Activated CD4-positive, alpha-beta T cell treated with anti-CD3 and anti-CD28 coated beads for 4 hours (primary cell): ENCODE data around the gene THRB.

Source experiments
- DNase-seq, 2 donors: peaks; one replicate each; pipeline ENCODE4 v3.0.0-alpha.2; 2020

Gene THRB

GRCh38 chr3:24494618-24495325 lies at the start of gene THRB:
TSS of gene THRB (minus strand) at chr3:24494850.
- DNase-seq, result no peak

DNA sequence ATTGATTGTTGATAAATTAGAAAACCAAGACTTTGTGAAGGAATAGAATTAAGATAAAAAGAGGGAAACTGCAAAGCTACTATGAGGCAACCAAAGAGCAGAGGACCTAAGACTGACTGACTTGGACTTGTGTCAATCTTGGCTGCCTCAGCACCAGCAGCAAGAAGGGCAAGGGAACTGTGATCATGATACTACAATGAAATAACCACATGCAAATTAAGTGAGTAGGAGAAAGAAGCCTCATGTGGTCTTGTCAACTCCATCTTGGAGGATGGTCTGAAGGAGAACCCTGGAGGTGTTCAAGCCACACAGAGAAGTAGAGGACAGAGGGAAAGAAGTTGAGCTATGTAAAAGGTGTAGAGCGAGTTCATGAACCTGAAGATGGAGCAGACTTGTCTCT lies 47.3 kb upstream of the THRB start:
- DNase-seq, result no peak

DNA sequence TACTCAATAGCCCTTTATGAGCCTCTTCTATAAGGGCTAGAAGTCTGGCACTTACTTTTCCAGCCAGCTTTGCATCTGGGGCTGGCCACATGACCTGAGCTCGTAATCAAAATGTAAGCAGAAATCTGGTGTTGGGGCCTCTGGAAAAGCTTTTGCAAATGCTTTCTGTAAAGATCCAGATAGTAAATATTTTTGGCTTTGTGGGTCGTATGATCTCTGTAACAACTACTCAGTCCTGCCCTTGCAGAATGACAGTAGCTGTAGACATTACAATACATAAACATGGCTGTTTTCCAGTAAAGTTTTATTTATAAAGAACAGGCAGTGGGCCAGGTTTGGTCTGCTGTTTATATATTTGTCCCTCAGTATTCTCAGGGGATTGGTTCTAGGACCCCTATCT lies 46.2 kb upstream of the THRB start:
- no peak for DNase-seq

DNA sequence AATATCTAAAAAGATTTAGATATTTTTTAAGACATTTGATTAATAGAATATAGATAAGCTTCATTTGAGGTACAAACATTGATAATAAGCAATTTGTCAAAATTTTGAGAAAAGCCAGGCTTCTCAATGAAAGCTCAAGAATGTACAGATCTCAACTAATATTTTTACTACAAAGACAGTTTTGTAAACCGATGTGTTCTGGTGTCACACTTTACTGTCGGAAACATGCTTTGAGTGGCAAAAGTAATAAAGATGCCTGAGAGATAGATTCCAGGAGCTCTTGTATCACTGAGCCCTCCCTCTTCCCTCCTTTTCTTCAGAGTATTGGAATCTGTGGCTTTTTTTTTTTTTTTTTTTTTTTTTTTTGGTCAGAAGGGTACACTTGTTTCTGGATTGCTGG lies 45.0 kb upstream of the THRB start:
- no peak for DNase-seq

- no peak for DNase-seq
These were observed 44.2 kb upstream of the THRB start for GRCh38 chr3:24538891-24539290.

DNA sequence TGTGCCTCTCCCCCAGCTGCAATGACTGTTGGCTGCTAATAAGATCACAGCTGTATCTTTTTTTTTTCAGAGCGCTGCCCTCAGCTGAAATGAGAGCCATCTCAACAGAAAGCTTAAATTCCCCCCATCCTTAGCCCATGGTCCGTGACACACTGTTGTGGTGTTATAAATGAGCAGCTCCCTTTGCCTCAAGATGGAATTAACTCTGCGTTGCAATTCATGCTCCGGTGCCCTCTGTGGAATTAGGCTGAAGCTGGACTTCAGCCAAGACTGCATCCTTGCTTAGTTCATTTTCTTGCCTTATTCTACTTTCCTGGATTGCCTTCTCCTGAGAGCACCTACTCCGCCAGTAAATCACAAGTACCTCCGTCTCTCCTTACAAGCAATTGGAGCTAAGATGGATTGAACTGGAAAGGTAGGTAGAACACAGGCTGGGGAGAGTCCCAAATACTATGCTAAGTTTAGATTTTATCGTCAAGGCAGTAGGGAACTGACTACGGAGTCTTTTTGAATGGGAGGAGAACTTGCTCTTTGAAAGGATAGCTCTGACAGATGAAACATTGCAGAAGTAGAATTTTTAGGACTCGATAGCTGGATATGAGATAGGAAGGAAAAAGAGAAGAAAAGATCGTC lies 39.0 kb upstream of the THRB start:
- DNase-seq, result no peak

DNA sequence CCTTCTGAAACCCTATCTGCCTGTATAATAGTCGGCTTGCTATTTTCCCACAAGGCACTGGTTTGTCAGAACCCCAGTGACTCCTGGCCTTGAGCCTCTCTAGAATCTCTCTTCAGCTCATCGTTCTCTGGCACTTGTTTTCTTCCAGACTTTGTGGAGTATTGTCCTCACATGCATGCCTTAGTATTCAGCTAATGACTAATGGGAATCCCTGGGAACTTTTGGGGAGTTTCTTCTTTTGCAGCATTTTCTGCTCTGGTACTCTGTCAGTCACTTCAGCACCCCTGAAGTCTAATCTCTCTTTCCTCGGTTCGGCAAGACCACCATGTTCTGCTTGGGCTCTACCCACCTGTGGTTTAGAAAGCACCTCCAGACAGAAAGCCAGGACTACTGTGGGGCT lies 35.8 kb upstream of the THRB start:
- DNase-seq, result no peak

GRCh38 chr3:24529210-24529609 lies 34.6 kb upstream of the THRB start:
- no peak for DNase-seq

GRCh38 chr3:24526640-24527212 lies 32.1 kb upstream of the THRB start:
- DNase-seq, result no peak

- DNase-seq, result no peak
These were observed 30.9 kb upstream of the THRB start for GRCh38 chr3:24525557-24525956.

GRCh38 chr3:24525022-24525421 lies 30.4 kb upstream of the THRB start:
- no peak for DNase-seq

DNA sequence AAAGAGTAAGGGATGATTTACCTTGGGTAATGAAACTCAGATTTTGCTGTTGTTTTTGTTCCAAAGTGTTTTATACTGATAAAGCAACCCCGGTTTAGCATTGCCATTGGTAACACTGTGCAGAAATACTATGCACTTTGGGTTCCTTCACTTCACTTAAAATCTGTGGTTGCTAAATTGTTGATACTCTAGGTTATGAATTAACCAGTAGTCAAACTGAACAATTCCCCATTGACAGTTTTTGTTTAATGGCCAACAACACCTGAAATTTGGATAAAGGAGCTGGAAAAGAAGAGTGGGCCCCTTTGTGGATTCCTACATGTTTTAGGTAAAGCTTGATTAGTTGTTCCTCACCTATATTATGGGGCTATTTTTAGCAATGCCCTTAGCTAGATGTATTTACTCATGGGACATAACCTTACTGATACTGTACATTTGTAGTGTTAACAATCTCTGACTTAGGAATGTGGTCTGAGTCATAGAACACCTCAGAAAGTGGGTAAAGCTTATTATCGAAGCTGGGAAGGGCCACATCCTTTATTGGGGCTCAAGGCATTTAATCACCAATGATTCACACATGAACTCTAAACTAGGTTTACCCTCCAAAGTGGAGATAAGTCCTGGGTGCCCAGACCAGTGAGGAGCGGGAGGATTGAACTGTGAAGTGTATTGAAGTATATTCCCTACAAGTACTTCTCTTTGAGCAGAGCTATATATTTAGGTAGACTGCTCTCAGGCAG lies 29.5 kb upstream of the THRB start:
- no peak for DNase-seq

DNA sequence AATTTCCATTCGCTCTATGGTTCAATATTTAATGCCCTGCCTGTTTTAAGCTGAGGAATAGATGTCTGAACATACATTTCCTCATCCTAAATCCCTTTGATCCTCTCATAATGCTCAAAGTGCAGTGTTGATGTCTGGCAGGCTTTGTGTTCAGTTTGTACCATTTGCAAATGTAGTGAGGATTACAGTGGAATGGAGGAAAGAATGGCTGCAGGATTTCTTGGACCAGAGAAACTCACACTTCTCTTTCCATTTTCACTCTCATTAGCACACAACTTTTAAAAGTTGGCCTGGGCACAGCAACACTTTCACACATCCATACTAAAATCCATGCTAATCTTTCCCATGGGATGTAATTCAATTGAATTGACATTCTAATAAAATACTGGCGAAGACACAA lies 28.6 kb upstream of the THRB start:
- no peak for DNase-seq

DNA sequence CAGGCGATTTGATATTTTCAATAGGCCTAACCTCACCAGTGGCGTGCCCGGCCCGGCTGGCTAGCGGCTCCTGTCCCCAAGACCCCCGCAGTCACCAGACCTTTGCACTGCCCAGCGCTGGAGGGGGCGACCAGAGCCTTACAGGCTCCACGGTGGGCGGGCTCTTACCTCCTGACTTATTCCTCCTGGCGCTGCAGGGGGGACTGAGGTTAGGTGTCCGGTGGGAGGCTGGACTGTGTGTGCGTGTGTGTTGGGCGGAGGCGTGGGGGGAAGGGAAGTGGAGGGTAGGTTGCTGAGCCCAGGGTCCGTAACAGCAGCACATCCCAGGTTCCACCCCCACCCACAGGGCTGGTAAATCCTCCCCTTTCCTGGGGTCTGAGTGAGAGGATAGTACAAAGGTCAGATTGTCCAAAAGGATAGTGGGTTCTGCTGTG lies 27.5 kb upstream of the THRB start:
- no peak for DNase-seq

GRCh38 chr3:24521420-24522145 lies 26.9 kb upstream of the THRB start:
- no peak for DNase-seq

GRCh38 chr3:24520976-24521419 lies 26.3 kb upstream of the THRB start:
- DNase-seq, result no peak

GRCh38 chr3:24520101-24520495 lies 25.4 kb upstream of the THRB start:
- no peak for DNase-seq

- no peak for DNase-seq
These were observed 24.9 kb upstream of the THRB start for GRCh38 chr3:24519368-24520100.

DNA sequence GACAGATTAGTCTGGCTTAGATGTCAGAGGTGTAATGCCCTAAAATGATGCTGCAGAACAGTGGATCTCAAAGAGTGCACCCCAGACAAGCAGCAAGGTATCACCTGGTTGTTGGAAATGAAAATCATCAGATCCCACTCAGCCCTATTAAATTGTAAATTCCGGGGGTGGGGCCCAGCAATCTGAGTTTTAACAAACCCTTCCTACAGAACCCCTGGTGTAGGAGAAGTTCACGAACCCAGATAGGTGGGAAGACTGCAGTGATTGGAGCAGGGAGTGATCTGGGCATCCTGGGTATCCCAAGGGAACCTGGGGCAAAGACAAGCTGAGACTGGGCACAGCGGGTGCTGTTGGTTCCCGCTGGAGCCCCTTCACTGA lies 24.3 kb upstream of the THRB start:
- DNase-seq, result no peak

DNA sequence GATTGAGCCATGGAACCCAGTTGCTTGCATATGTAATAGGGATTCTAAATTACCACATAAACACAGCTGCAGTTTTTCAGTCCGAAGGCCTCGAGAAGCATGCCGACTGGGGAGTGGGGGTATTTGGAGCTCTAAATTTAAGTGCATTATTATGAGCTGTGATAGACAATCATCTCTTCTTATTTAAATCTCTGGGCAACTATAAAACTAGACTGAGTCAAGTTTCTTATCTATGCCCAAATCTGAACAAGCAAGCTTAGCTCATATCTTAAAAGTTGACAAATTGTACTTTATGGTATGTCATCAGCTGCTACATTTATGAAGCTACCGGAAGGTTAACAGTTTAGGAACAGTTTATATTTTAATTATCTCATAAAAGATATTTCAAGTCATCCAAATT lies 19.5 kb upstream of the THRB start:
- DNase-seq, result no peak

DNA sequence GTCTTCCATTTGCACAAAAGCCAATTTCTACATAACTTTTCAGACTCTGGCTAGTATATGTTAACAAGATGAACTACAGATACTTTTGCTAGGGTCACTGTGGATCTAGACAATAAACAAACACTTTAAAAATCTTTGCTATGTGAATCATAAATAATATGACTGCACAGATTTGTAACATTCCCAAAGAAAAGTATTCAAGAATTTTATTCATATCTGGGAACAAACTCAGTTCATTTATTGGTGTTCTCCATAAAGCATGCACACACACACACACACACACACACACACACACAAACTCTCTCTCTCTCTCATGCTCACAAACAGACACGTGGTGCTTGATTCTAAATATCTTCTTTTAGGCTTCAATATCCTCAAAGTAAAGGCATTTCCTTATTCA lies 18.8 kb upstream of the THRB start:
- no peak for DNase-seq

GRCh38 chr3:24512564-24513197 lies 18.0 kb upstream of the THRB start:
- DNase-seq, result no peak
